Loucy (cell line): ENCODE data around the gene CCDC57.

ENCODE experiments used
- H2AFZ ChIP-seq: fragments of 200-600 bp; sonication (generic); 2 replicates; pipeline ENCODE4 v1.6.0; 2016; ENCODE audit warnings: antibody characterized with exemption, mild to moderate bottlenecking, low read length, moderate library complexity
- H3F3A ChIP-seq: fragments of 200-600 bp; 2 replicates; pipeline ENCODE4 v1.6.0; 2016; ENCODE audit warnings: antibody characterized with exemption, low read depth, mild to moderate bottlenecking
- H3K27me3 ChIP-seq: fragments of 200-600 bp; sonication (generic); 2 replicates; pipeline ENCODE4 v1.6.1; 2014; ENCODE audit warnings: low read length, mild to moderate bottlenecking; ENCODE audit not compliant: insufficient read depth, poor library complexity, severe bottlenecking
- H3K36me3 ChIP-seq: fragments of 200-600 bp; sonication (generic); 2 replicates; pipeline ENCODE4 v1.6.1; 2016; ENCODE audit warnings: low read length; ENCODE audit not compliant: insufficient read depth
- H3K4me1 ChIP-seq: fragments of 200-600 bp; sonication (generic); 2 replicates; pipeline ENCODE4 v1.5.1; 2014; ENCODE audit warnings: low read length, mild to moderate bottlenecking; ENCODE audit not compliant: insufficient read depth, poor library complexity, severe bottlenecking
- H3K4me2 ChIP-seq: fragments of 200-600 bp; sonication (generic); 2 replicates; pipeline ENCODE4 v1.6.0; 2014; ENCODE audit warnings: antibody characterized with exemption, low read length, low read depth, mild to moderate bottlenecking; ENCODE audit not compliant: poor library complexity, severe bottlenecking
- H3K4me3 ChIP-seq: fragments of 200-600 bp; sonication (generic); 2 replicates; pipeline ENCODE4 v1.5.1; 2014; ENCODE audit warnings: low read length, mild to moderate bottlenecking, mixed read lengths; ENCODE audit not compliant: poor library complexity, severe bottlenecking
- H3K79me2 ChIP-seq: fragments of 200-600 bp; sonication (generic); 2 replicates; pipeline ENCODE4 v1.6.1; 2014; ENCODE audit warnings: low read length; ENCODE audit not compliant: insufficient read depth
- H3K9ac ChIP-seq: fragments of 200-600 bp; sonication (generic); 2 replicates; pipeline ENCODE4 v1.6.0; 2014; ENCODE audit warnings: mild to moderate bottlenecking, low read depth, low read length, moderate library complexity; ENCODE audit not compliant: poor library complexity, severe bottlenecking
- H3K9me2 ChIP-seq: fragments of 200-600 bp; sonication (generic); replicated peaks from 2 replicates; pipeline ENCODE4 v1.6.1; 2016; ENCODE audit warnings: low read depth, low read length, mixed read lengths
- H3K9me3 ChIP-seq: fragments of 200-600 bp; sonication (generic); 2 replicates; pipeline ENCODE4 v1.6.1; 2014; ENCODE audit warnings: mild to moderate bottlenecking, antibody characterized with exemption, low read length, low read depth; ENCODE audit not compliant: insufficient read depth
- H4K20me1 ChIP-seq: fragments of 200-600 bp; sonication (generic); 2 replicates; pipeline ENCODE4 v1.6.0; 2014; ENCODE audit warnings: antibody characterized with exemption, low read length, mild to moderate bottlenecking; ENCODE audit not compliant: insufficient read depth, poor library complexity, severe bottlenecking
- EZH2phosphoT487 ChIP-seq: fragments of 200-600 bp; IDR thresholded peaks from 2 replicates; pipeline ENCODE4 v1.6.1; 2018; ENCODE audit warnings: antibody characterized with exemption, mild to moderate bottlenecking, moderate library complexity, borderline replicate concordance
- TF ChIP-seq, protein P1 (sequence below): fragments of 200-600 bp; sonication (generic); conservative IDR thresholded peaks from 2 replicates; pipeline ENCODE4 v1.5.1; 2014; ENCODE audit warnings: mild to moderate bottlenecking, antibody characterized with exemption, low read length

Gene CCDC57

DNA sequence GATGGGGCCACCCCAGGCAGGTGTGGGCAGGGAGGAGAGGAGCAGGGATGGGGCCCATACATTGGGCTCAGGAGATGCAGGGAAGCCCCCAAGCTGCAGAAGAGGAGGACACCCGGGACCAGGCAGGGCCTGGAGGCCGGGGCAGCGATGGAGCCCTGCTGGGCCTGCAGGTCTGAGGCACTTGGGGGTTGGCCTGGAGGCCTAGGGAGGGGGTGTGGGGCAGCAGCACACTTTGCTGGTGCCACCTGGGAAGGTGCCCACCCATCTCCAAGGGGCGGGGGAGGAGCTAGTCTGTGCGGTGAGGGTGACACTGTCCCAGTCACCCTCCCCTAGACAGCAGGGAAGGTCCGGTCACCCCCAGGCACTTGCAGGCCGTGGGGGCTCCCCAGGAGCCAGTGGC, 6.4 kb upstream of the CCDC57 start:
- Histone ChIP-seq H4K20me1 (no peaks in the 10 kb centered on the region), H3K4me2 (no peak overlapping the region), H3K9me3 (no peaks in the 10 kb centered on the region), H3K79me2 (no peaks in the 10 kb centered on the region), H3K36me3 (no peaks in the 10 kb centered on the region), H3K4me3 (no peak overlapping the region), H3K9me2 (no peaks in the 10 kb centered on the region), H3K4me1 (peaks cover 21% of the 10 kb centered on the region), H3F3A (0 out of 2 replicates have a peak, but pooled peaks cover 3% of the 10 kb centered on the region), H3K27me3 (no peaks in the 10 kb centered on the region), H2AFZ (no peak overlapping the region), H3K9ac (no peak overlapping the region)
- TF ChIP-seq EZH2phosphoT487, result no peak
- TF ChIP-seq, protein P1, sequence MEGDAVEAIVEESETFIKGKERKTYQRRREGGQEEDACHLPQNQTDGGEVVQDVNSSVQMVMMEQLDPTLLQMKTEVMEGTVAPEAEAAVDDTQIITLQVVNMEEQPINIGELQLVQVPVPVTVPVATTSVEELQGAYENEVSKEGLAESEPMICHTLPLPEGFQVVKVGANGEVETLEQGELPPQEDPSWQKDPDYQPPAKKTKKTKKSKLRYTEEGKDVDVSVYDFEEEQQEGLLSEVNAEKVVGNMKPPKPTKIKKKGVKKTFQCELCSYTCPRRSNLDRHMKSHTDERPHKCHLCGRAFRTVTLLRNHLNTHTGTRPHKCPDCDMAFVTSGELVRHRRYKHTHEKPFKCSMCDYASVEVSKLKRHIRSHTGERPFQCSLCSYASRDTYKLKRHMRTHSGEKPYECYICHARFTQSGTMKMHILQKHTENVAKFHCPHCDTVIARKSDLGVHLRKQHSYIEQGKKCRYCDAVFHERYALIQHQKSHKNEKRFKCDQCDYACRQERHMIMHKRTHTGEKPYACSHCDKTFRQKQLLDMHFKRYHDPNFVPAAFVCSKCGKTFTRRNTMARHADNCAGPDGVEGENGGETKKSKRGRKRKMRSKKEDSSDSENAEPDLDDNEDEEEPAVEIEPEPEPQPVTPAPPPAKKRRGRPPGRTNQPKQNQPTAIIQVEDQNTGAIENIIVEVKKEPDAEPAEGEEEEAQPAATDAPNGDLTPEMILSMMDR, result no peak

DNA sequence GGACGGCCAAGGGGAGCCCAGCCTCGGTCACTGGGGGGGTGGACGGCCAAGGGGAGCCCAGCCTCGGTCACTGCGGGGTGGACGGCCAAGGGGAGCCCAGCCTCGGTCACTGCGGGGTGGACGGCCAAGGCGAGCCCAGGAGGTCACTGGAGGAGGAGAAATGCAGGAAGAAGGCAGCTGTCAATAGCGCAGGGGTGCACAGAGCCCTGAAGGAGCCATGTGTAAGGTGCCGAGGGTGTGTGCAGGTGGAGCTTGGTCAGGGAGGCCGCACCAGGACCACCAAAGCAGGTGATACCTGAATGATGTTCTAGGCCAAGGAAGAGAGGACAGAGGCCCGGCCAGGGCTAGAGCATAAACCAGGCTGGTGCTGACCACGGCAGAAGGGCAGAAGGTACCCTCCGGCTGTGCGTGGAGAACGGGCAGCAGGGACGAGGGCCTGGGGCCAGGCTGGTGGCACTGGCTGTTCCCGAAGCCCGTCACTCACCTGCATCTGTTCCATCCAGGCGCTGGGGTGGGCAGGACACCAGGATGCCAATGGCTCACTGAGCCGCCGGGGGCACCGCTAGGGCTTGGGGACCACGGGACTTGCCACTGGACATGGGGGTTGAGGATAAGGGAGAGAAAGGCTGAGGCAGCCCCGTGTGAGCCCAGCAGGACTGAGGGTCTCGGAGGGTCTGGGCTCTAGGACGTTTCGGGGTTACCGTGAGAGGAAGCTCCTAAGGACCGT, 5.9 kb upstream of the CCDC57 start:
- Histone ChIP-seq H3K9me2 (no peaks in the 10 kb centered on the region), H2AFZ (no peak overlapping the region), H3K27me3 (no peaks in the 10 kb centered on the region), H3K79me2 (no peaks in the 10 kb centered on the region), H3F3A (0 out of 2 replicates have a peak, but pooled peaks cover 3% of the 10 kb centered on the region), H3K9ac (no peak overlapping the region), H3K36me3 (no peaks in the 10 kb centered on the region), H3K4me2 (no peak overlapping the region), H3K9me3 (no peaks in the 10 kb centered on the region), H3K4me3 (no peak overlapping the region), H4K20me1 (no peaks in the 10 kb centered on the region), H3K4me1 (peaks cover 21% of the 10 kb centered on the region)
- TF ChIP-seq, protein P1, result no peak
- no peak for TF ChIP-seq EZH2phosphoT487

DNA sequence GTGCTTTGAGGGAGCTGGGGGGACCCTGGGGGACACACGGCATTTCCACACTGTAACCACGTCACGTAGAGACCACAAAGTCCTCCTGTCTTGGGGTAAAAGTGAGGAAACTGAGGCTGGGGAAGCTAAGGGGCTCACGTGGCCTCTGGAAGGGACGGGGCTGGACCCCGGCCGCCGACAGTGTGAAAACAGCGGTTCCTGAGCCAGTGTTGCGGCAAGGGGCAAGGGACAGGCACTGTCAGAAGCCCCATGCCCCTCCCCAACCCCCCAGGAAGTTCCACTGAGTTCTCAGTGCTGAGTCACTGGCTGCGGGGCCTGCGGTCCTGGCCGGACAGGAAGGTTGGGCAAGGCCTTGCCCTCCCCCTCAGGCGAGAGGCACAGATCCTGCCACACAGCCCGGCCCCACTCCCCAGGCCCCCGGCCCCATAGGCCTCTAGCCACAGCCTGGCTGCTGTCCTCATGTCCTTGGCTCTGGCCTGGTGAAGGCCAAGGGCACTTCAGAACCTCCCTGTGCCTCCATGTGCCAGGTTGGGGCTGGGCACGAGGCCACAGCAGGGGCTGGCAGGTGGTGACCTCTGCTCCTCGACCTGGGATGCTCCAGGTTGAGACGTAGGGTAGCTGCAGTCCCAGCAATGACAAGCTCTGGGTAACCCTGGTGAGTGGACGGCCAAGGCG, 5.0 kb upstream of the CCDC57 start:
- TF ChIP-seq, protein P1, result no peak
- TF ChIP-seq EZH2phosphoT487, result no peak
- peaks cover 29% of the 10 kb centered on the region for H3K4me1 ChIP-seq
- no peak overlapping the region for H3K9ac ChIP-seq

More for the DNA sequence above, 5.0 kb upstream of the CCDC57 start:
- Histone ChIP-seq H3K36me3 (no peaks in the 10 kb centered on the region), H3F3A (0 out of 2 replicates have a peak, but pooled peaks cover 3% of the 10 kb centered on the region), H3K79me2 (no peaks in the 10 kb centered on the region), H4K20me1 (no peaks in the 10 kb centered on the region), H3K4me3 (no peak overlapping the region), H3K27me3 (no peaks in the 10 kb centered on the region), H2AFZ (no peak overlapping the region), H3K9me3 (no peaks in the 10 kb centered on the region), H3K9me2 (no peaks in the 10 kb centered on the region), H3K4me2 (no peak overlapping the region)
